HG03135 (cell line): Measurements from ENCODE around the gene FAM234B.
A peak's percentile ranks its signal among the peaks of the same experiment; 100 is the strongest.

Source experiments
- ATAC-seq: cut with Tn5 transposase; IDR thresholded peaks from one replicate; pipeline ENCODE4 v1.9.1; 2021; ENCODE audit warnings: mild to moderate bottlenecking, moderate library complexity; ENCODE audit not compliant: unreplicated experiment

Gene FAM234B

GRCh38 chr12:13090054-13090453 is 45.9 kb downstream of the FAM234B start:
- no peak for ATAC-seq

- no peak for ATAC-seq
These were observed 47.7 kb downstream of the FAM234B start for GRCh38 chr12:13091832-13092231.

GRCh38 chr12:13093191-13093847 is 49.1 kb downstream of the FAM234B start:
- ATAC-seq, result no peak

GRCh38 chr12:13093848-13094220 is 49.7 kb downstream of the FAM234B start:
- no peak for ATAC-seq

GRCh38 chr12:13094367-13094766 is 50.2 kb downstream of the FAM234B start:
- ATAC-seq, result no peak

GRCh38 chr12:13095266-13095995 is 51.2 kb downstream of the FAM234B start:
- no peak for ATAC-seq

GRCh38 chr12:13097491-13098011 is 53.4 kb downstream of the FAM234B start:
- no peak for ATAC-seq

- ATAC-seq, result no peak
These were observed 55.1 kb downstream of the FAM234B start for GRCh38 chr12:13099066-13099843.

- no peak for ATAC-seq
These were observed 55.8 kb downstream of the FAM234B start for GRCh38 chr12:13099844-13100604.

GRCh38 chr12:13100605-13100881 is 56.4 kb downstream of the FAM234B start:
- no peak for ATAC-seq

- ATAC-seq, result peak; percentile 75
These were observed 56.9 kb downstream of the FAM234B start for GRCh38 chr12:13100882-13101769.

GRCh38 chr12:13101821-13102375 is 57.7 kb downstream of the FAM234B start:
- ATAC-seq, result no peak

GRCh38 chr12:13102461-13103195 is 58.4 kb downstream of the FAM234B start:
- no peak for ATAC-seq

GRCh38 chr12:13103391-13104033 is 59.3 kb downstream of the FAM234B start, which contains the start of gene GSG1:
Gene GSG1 (minus strand): TSS chr12:13103667. CDS start chr12:13103512, 155 bp downstream.
- no peak for ATAC-seq

- no peak for ATAC-seq
These were observed 60.2 kb downstream of the FAM234B start for GRCh38 chr12:13104409-13104808.

- ATAC-seq, result no peak
These were observed 61.6 kb downstream of the FAM234B start for GRCh38 chr12:13105781-13106180.

- no peak for ATAC-seq
These were observed 62.5 kb downstream of the FAM234B start for GRCh38 chr12:13106666-13107065.

- no peak for ATAC-seq
These were observed 68.8 kb downstream of the FAM234B start for GRCh38 chr12:13112968-13113367.
